ENCODE results near the gene TFB1M. TPM values are rescaled to one million over a fixed set of nuclear protein-coding genes. Genes with fewer than 3 reads are reported as not detected.

Gene TFB1M
- total and polyA plus RNA-seq, 9 donors, result 6.7 to 18.5 (median 14.6) TPM

GRCh38 chr6:155245831-155246230 is 68.5 kb downstream of the TFB1M start:
- no peak for DNase-seq
- Histone ChIP-seq H3K9me3 (no peaks in the 10 kb centered on the region), H3K4me3 (no peak overlapping the region), H3K36me3 (no peaks in the 10 kb centered on the region), H3K27me3 (no peaks in the 10 kb centered on the region), H3K27ac (no peak overlapping the region), H3K4me1 (ENCODE audit: insufficient read depth) (peaks cover 2% of the 10 kb centered on the region)
- intact Hi-C loops (cut with DNase I), result loop anchor here in 2 of 4 donors (5.0 kb wide), 2 partner anchors 256 to 569 kb away; no protein-coding TSS in a partner anchor
- WGBS, 3 donors, result 68 to 86% (median 80%) methylated on average over 3 of the region's 3 CpGs
- TF ChIP-seq POLR2A (IDR thresholded peaks at IDR 0.05) (no peak), EP300 (IDR thresholded peaks at IDR 0.05) (no peak)
- TF ChIP-seq, protein P1, sequence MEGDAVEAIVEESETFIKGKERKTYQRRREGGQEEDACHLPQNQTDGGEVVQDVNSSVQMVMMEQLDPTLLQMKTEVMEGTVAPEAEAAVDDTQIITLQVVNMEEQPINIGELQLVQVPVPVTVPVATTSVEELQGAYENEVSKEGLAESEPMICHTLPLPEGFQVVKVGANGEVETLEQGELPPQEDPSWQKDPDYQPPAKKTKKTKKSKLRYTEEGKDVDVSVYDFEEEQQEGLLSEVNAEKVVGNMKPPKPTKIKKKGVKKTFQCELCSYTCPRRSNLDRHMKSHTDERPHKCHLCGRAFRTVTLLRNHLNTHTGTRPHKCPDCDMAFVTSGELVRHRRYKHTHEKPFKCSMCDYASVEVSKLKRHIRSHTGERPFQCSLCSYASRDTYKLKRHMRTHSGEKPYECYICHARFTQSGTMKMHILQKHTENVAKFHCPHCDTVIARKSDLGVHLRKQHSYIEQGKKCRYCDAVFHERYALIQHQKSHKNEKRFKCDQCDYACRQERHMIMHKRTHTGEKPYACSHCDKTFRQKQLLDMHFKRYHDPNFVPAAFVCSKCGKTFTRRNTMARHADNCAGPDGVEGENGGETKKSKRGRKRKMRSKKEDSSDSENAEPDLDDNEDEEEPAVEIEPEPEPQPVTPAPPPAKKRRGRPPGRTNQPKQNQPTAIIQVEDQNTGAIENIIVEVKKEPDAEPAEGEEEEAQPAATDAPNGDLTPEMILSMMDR (IDR thresholded peaks at IDR 0.05), result no peak

GRCh38 chr6:155245193-155245592 is 69.1 kb downstream of the TFB1M start:
- intact Hi-C loops (cut with DNase I), result loop anchor here in 2 of 4 donors (5.0 kb wide), 2 partner anchors 257 to 568 kb away; no protein-coding TSS in a partner anchor
- TF ChIP-seq POLR2A (IDR thresholded peaks at IDR 0.05), result no peak
- TF ChIP-seq, protein P1 (IDR thresholded peaks at IDR 0.05), result no peak
- TF ChIP-seq EP300 (IDR thresholded peaks at IDR 0.05), result no peak
- Histone ChIP-seq H3K4me1 (ENCODE audit: insufficient read depth) (peaks cover 2% of the 10 kb centered on the region), H3K4me3 (no peak overlapping the region), H3K27me3 (no peaks in the 10 kb centered on the region), H3K27ac (no peak overlapping the region), H3K36me3 (no peaks in the 10 kb centered on the region), H3K9me3 (no peaks in the 10 kb centered on the region)
- no peak for DNase-seq
- WGBS, 3 donors, result 89 to 92% (median 90%) methylated on average over 7 of the region's 7 CpGs

GRCh38 chr6:155244434-155244833 is 69.8 kb downstream of the TFB1M start:
- intact Hi-C loops (cut with DNase I), result no loop called here
- peaks cover 2% of the 10 kb centered on the region for H3K4me1 ChIP-seq (ENCODE audit: insufficient read depth)
- DNase-seq, result no peak
- TF ChIP-seq POLR2A (IDR thresholded peaks at IDR 0.05) (no peak), EP300 (IDR thresholded peaks at IDR 0.05) (no peak)
- TF ChIP-seq, protein P1 (IDR thresholded peaks at IDR 0.05), result no peak
- H3K27ac ChIP-seq, result no peak overlapping the region
- no peaks in the 10 kb centered on the region for H3K9me3 ChIP-seq
- H3K36me3 ChIP-seq, result no peaks in the 10 kb centered on the region
- no peaks in the 10 kb centered on the region for H3K27me3 ChIP-seq
- WGBS, 3 donors, result 85 to 86% (median 85%) methylated on average over 4 of the region's 4 CpGs
- no peak overlapping the region for H3K4me3 ChIP-seq

DNA sequence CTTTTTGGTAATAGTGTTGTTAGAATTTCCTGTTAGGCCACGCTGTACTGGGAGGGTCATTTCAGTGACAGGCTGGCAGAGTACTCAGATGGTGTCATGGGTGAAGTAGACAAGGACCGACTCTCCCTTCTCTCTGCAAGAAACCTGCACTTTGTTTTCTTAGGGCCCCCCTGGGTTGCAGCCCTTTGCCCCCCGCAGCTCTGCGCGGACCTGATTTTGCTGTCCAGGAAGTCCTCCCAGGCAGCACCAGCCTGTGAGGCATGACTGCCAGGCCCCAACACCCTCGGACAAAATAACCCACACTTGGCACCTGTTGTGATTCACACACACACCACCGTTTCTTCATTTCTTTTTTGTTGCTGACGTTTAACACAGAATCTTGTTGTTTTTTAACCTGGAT is 72.3 kb downstream of the TFB1M start:
- Histone ChIP-seq H3K36me3 (no peaks in the 10 kb centered on the region), H3K27ac (no peak overlapping the region), H3K9me3 (no peaks in the 10 kb centered on the region), H3K4me3 (no peak overlapping the region), H3K27me3 (no peaks in the 10 kb centered on the region), H3K4me1 (ENCODE audit: insufficient read depth) (no peaks in the 10 kb centered on the region)
- intact Hi-C loops (cut with DNase I), result no loop called here
- TF ChIP-seq, protein P1 (IDR thresholded peaks at IDR 0.05), result no peak
- TF ChIP-seq EP300 (IDR thresholded peaks at IDR 0.05) (no peak), POLR2A (IDR thresholded peaks at IDR 0.05) (no peak)
- WGBS, 3 donors, result 79 to 84% (median 80%) methylated on average over 8 of the region's 8 CpGs
- no peak for DNase-seq

All from ovary (tissue), 9 donors.